ENCODE data around the gene IL13RA1. TPM values are rescaled to one million over a fixed set of nuclear protein-coding genes. Genes with fewer than 3 reads are reported as not detected.
"Not testable (repeated sequence)": the region's sequence is repeated elsewhere in the genome, so short reads cannot be mapped to it uniquely, and the experiment has no call there.

IL13RA1 gene
- total RNA-seq, 1 experiment from 2014 or later: 29.3 TPM

DNA sequence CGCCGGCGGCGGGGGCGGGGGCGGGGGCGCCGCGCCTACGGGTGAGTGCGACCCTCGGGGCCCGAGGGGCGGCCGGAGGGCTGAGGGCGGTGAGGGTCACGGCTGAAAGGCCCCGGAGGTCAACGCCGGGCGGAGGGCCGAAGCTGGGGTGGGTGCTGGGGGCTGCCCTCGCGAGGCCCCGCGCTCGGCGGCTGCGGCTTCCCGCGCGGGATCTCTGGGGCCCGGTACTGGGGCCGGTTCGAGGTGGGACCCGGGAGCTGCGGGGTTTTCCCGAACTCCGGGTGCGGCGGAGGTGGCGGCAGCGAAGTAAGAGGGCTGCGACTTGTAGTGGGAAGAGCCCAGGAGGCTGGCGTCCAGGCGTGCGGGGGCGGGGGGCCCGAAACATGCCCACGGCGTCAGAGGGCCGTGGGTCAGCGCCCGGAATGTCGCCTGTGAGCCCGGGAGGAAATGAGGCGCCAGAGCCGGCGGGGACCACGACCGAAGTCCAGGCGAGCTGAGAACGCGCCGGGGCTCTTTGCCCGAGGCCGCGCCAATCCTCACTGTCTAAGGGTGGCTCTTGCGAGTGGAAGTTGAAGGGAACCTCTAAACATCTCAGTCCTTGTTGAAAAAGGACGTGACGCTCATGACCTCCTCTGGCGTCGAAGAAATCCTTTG, 407 bp downstream of the IL13RA1 start:
- peak; percentile 10 for DNase-seq (ENCODE audit: low read depth)

DNA sequence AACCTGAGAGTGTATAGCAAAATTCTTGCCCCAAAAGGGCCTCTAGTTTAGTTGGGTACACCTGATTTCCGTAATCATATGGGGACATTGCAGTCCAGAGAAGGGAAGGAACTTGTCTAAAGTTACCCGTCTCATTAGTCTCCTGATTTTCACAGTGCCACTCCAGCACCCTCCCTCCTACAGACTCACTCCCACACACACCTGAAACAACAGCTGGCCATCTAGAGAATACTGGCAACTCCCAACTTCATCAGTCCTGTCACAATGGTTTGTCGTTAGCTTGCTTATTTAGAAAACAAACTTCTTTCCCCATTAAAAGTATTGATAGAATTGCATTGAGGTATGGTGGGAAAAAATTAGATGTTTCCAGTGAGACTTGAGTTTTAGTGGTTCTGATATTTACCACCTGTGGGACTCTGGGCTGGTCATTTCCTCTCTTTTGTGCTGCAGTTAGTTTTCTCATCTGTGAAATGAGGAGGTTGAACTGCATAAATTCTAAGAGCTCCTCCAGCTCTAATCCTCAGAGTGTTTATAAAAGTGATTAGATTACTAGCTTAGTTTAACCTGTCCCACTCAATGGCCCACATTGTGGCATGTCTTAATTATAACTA, 1.7 kb downstream of the IL13RA1 start:
- no peak for DNase-seq (ENCODE audit: low read depth)

DNA sequence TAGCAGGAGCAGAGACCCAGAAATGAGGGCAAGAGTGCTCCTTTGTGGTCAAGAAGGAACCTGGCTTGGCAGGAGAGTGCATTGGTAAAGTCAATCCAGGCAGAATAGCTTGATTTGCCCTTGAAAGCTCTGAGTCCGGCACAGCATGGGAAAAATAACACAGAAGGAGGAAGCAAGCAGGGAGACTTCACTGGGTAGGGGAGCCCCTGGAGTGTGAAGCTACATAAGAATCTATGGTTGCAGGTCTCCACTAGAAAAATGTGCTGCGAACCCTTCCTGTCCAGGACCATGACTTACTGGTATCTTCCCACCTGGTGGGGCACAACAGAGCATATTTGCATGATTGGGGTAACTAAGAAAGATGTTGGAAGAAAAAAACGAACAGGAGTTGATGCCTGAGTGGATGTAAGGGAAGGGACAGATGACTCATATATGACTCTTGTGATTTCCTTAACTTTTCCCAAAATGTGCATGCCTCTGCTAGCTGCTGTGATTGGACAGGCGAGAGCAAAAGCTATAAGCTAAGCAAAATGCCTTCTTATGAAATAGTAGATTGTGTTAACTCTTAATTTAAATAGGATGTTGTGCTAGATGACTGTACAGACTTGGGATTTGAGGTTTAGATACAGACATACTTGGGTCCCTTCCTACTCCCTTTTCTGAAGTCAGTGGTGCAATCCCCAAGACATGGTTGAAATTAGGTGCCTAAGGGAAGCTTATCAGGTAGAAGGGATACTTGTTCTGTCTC, 3.3 kb downstream of the IL13RA1 start:
- peak; percentile 74 for DNase-seq (ENCODE audit: low read depth)

DNA sequence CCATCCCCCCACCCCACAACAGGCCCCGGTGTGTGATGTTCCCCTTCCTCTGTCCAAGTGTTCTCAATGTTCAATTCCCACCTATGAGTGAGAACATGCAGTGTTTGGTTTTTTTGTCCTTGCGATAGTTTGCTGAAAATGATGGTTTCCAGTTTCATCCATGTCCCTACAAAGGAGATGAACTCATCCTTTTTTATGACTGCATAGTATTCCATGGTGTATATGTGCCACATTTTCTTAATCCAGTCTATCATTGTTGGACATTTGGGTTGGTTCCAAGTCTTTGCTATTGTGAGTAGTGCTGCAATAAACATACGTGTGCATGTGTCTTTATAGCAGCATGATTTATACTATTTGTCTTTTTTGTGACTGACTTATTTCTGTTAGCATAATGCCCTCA, 5.1 kb downstream of the IL13RA1 start:
- not testable (repeated sequence) for DNase-seq (ENCODE audit: low read depth)

DNA sequence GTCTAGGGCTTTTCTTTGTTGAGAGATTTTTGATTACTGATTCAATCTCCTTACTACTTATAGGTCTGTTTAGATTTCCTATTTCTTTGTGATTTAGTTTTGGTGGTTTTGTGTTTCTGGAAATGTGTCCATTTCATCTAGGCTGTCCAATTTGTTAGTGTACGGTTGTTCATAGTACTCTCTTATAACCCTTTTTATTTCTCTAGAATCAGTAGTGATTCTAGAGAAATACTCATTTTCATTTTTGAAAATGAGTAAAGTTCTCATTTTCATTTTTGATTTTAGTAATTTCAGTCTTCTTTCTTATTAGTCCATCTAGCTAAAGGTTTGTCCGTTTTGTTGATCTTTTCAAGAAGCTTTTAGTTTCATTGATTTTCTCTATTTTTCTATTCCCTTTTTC, 7.5 kb downstream of the IL13RA1 start:
- no peak for DNase-seq (ENCODE audit: low read depth)

DNA sequence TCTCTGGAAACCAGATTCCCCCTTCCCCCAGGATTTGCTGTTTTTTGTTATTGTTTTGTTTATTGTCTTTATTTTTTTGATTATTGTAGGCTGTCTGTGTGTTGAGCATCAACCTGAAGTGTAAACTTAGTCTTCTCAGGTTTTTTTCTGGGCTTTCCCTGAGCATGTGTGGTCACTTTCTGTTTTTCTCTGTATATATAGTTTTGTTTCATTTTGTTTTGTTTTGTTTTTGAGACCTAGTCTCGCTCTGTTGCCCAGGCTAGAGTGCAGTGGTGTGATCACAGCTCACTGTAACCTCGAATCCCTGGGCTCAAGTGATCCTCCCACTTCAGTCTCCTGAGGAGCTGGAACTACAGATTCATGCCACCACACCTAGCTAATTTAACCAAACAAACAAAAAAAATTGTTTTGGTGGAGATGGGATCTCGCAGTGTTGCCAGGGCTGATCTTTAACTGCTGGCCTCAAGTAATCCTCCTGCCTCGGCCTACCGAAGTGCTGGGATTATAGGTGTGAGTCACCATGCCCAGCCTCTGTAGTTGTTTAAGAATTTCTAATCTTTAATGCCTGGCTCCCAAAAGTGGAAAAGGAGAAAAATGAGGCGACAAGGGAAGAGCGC, 9.1 kb downstream of the IL13RA1 start:
- no peak for DNase-seq (ENCODE audit: low read depth)

DNA sequence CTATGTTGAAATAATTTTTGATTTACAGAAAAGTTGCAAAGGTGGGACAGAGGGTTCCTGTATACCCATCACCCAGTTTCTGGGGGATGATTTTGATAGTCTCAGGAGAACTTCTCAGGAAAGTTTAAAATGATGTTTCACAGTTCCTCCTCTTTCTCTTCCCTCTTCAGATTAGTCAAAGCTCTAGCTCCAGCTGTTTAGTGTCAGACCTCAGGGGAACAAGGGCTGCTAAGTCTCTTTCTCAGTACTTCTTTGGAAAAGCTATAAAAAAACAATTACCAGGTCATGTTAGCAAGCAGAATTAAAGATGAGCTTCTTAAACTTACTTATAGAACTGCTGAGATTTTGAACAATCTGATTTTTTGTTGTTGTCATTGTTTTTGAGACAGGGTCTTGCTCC, 12.2 kb downstream of the IL13RA1 start:
- DNase-seq (ENCODE audit: low read depth): no peak

DNA sequence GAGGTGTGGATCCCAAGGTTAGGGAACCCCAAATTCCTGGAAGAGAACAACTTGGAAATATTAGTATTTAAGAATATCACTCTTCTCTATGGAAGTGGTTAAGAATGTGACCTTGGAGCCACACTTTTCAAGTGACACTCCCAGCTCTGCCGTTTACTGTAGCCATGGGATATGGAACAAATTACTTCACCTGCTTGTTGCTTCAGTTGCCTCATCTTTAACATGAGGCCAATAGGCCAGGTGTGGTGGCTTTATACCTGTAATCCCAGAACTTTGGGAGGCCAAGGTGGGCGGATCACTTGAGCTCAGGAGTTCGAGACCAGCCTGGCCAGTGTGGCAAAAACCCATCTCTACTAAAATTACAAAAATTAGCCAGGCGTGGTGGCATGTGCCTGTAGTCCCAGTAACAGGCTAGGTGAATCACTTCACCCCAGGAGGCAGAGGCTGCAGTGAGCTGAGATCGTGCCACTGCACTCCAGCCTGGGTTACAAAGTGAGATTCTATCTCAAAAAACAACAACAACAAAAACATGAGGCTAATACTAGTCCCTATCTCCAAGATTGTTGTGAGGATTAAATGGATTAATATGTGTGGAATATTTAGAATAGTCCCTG, 13.0 kb downstream of the IL13RA1 start:
- no peak for DNase-seq (ENCODE audit: low read depth)

DNA sequence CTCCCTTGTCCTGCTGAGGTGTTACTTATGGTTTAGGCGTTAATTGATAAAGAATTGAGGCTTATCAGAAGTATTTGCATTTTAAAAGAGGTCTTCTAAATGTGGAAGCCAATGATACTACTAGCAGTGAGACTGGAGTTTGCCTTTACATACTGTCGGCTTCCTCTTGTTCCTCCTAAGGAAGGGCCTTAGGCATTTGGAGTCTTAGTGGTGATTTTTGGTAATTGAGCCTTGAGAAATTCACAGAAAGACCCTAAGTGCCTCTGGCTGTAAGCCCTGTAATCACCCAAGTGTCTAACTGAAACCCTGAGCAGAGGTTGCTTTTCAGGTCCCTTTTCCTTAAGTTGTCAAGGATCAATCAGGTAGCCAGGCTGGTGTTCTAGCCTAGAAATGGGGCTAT, 14.8 kb downstream of the IL13RA1 start:
- DNase-seq (ENCODE audit: low read depth): no peak

DNA sequence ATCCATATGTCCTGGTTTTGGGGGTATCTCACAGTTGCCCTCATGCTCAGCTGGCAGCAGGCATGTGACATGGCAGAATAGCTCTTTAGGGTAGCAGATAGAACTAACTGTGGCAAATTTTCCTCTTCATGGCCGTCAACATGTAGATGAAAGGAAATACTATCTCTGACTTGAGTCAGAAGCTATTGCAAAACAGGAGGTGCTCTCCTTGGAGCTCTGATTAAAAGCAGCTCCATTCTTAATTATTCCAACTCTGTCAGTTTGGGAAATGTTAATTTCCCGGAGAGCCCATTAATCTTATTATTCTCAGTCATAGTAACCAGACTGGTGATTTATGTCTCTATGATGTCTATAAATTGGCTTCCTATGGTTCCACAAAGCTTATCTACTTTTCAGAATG, 18.2 kb downstream of the IL13RA1 start:
- no peak for DNase-seq (ENCODE audit: low read depth)

DNA sequence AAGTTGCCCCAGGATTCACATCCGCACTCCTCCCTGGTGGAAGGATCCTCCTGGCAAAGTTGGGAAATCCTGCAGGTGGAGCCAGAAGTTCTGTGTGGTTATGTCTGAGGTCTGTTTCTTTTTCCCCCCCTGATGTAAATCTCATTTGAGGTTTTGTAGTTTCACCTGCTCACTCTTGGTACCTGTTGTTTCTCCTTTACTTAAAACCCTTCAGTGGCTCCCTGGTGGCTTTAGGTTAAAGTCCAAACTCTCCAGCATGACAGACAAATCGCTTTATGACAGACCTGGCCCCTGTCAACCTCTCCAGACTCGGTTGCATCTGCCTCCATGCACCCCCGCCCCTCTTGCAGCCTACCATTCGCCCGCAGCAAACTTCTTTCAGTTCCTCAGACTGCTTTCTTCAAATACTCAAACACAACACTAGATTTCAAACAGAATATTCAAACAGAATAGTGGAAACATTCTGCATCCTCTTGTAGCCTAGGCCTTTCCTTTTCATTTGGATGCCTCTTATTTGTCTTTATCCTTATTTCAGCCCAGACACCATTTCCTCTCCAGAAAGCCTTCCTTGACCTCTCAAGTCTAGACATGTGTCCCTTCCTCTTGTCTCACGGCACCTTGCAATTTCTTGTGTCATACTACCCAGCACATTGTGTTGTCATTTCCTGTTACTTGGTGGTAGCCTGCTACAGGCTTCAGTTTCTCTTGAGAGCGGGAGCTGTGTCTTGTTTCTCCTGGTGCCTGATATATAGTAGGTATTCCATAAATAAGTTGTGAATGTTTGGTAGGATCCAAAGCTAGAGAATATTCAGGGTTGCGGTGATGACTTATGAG, 24.8 kb downstream of the IL13RA1 start:
- peak; percentile 21 for DNase-seq (ENCODE audit: low read depth)

DNA sequence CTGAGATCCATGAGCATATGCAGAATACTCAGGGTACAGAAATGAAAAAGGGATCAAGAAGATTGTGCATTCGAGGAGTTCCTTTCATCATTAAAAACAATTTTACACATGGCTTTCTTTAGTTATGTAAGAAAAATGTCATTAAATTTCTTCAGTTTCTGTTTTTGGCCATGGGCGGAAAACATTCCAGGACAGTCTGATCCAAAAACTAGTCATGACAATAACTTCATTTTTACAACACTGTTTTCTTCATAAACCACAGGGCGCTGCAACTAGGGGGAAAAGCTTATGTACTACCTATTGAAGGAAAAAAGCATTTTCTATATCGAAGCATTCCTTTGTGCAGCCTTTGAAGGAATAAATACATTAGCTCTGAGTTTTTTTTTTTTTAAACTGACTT, 28.2 kb downstream of the IL13RA1 start:
- DNase-seq (ENCODE audit: low read depth): no peak

DNA sequence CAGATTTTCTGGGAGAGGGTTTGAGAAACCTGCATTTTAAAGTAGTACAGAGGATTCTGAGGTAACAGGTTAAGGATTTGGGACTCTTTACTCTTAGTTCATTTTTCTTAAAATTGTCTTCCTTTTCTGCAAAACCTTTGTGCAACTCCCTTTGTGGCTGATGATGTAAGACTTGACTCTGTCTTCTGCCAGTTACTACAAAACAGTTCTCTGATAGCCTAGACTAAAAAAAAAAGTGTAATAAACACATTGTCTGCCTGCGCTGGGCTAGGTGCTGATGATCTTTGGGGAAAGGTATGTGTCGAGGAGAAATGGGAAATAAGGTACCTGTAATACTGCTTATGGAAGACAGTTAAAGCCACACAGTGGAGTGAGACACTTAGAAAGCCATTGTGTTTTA, 28.7 kb downstream of the IL13RA1 start:
- DNase-seq (ENCODE audit: low read depth): no peak

DNA sequence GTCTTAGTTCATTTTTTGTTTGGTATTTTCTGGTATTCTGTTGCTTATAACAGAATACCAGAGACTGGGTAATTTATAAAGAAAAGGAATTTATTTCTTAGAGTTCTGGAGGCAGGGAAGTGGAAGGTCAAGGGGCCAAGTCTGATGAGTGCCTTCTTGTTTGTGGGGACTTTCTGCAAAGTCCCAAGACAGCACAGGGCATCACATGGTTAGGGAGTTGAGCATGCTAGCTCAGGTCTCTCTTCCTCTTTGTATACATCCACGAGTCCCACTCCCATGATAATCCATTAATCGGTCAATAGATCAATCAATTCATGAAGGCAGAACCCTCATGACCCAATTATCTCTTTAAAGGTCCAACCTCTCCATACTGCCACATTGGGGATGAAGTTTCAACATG, 31.1 kb downstream of the IL13RA1 start:
- DNase-seq (ENCODE audit: low read depth): no peak

DNA sequence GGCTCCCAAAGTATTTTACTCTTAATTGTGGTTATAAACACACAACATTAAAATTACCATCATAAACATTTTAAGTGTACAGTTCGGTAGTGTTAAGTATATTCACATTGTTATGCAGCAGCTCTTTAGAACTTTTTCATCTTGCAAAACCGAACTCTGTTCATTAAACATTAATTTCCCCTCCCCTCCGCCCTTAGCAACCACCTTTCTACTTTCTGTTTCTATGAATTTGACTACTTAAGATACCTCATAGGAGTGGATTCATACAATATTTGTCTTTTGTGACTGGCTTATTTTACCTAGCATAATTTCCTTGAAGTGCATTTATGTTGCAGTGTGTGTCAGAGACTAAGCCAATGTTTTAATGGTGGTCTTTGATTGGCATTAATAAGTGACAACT, 32.6 kb downstream of the IL13RA1 start:
- no peak for DNase-seq (ENCODE audit: low read depth)

DNA sequence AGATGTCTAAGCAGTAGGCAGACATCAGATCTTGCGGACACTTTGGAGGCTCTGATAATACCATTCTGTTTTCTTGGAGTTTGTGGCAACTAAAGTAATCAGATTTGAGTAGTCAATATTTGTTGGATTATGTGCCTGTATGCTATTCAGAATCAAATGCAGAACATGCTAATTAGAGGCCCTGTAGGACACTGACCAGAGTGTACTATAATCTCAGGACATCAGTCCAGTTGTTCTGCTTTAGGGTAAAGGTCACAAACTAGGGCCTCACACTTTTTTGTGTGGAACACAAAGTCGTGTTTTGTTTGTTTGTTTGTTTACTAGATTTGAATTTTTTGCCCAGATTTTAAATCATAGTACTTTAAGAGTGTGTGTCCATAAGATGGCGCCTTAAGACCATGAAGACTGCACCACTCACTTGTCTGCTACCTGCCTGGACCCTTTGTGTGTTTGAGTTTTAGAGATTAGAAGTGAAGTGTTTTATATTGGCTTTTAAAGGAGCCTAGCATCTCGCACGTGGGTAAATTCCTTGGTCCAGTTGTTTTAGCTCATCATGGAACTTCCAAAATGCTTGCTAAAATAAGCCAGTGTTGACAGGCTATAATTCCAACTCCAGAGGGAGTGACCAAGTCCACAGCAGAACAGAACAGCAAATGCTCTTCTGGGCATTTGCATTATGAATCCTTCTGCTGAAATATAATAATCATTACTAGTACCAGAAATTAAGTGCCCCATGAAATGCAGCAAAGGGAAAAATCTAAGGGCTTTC, 34.7 kb downstream of the IL13RA1 start:
- DNase-seq (ENCODE audit: low read depth): no peak

DNA sequence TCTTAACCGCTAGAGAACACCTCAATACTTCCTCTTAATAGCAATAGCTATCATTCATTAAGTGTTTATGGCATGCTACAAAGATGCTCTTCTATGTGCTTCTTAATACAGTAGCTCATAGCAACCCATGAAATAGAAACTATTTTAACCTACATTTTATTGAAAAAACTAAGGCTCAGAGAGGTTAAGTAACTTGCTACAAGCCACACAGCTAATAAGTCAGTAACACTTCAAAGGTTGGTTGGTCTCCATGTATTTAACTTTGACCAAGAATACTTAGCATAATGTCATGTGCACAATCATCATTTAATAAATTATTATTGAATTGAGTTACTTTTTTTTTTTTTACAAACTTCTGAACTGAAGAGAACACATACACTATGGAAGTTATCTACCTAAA, 36.1 kb downstream of the IL13RA1 start:
- DNase-seq (ENCODE audit: low read depth): no peak

DNA sequence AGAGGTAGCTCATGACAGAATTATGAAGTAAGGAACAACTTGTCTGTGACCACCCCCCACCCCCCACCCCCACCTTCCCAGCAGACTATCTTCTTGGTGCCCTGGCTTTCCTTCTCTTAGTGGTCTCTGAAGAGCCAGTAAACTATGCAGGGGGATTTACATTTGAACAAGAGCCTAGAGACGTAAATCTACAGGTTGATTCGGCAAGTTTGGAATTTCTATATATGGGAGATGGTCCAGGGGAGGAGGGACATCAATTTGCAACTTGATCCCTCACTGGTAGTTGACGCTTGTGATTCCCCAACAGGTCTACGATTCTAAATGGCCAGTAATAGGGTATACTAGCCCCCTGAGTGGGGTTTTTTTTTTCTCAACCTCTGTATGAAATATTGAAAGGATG, 36.7 kb downstream of the IL13RA1 start:
- no peak for DNase-seq (ENCODE audit: low read depth)

DNA sequence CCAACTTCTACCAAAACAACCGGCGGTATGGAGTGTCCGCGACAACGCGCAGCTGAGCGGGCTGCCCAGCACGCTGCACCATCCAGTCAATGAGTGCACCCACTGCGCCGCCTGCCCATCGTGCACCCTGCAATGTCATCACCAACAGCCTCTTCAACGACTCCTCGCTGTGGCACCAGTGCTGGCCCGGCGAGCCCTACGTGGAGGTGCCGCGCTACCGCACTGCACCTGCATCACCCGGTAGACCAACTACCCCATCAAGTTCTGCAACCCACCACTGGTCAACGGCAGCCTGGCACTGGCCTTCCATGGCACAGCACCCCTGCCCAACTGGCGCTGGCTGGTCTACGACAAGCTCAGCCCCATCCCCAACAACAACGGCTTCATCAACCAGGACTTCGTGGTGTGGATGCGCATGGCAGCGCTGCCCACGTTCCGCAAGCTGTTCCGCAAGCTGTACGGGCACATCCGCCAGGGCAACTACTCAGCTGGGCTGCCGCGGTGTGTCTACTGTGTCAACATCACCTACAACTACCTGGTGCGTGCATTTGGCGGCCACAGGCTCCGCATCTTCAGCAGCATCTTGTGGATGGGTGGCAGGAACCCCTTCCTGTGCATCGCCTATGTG, 42.8 kb downstream of the IL13RA1 start:
- no peak for DNase-seq (ENCODE audit: low read depth)

DNA sequence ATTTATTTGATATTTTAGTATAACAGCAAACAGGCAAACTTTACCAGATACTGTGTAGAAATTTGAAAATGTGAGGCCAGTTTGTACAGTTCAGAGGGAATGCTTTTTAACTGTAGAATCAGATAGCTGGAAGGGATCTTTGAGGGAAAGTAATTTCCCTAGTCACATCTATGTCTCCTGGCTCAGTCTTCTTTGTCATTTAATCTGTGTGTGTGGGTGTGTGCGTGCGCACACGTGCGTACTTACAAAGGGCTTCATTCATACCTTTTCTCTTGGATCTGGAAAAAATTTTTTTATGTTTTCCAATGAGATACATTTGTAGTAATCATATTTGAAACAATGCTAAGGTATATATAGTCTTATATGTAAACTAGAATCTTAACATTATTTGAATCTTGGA, 44.6 kb downstream of the IL13RA1 start:
- no peak for DNase-seq (ENCODE audit: low read depth)
